ENCODE results near the gene IFITM10.
A peak's percentile ranks its signal among the peaks of the same experiment; 100 is the strongest.

The IFITM10 gene

DNA sequence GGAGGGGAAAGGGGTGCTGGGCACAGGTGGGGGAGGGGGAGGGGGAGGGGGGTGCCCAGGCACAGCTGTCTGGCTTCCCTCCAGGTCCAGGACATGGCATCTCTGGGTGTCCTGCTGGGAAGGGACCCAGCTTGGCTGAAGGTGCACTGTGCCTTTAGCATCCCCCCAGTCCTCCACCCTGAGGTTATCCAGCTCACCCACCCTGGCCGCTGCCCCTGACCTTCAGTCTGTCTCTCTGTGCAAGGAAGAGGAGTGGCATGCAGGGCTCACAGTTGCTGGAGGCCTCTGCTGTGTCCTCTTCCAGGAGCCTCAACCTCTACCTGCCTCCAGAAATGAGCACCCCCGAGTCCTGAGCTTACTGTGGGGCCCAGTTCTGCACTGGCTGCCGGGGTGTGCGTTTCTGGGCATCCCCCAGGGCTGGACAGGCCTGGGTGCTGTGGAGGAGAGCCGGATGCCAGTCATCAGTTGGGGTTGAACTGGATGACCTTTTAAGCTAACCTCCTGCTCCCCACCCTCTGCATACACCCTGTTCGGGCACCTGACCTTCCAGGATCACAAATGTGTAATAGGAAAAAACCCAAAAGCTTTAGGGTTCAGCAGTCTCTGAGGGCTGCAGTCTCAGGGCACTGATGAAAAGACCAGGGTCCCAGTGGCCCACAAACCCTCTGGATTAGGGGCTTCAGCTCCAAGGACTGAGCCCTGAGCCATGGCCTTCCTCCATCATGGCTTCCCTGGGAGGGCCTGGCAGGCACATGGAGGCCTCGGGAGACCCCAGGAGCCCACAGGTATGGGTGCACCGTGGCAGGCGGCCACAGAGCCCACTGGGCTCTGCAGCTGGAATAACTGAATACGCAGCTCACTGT is 23.0 kb upstream of the IFITM10 start:
- peaks cover 19% of the 10 kb centered on the region; the same call in 1 of the 2 replicates for H3K27me3 ChIP-seq (ENCODE audit: low read depth, low read length)
- H3K79me2 ChIP-seq (ENCODE audit: low read length), result no peaks in the 10 kb centered on the region
- H2AFZ ChIP-seq (ENCODE audit: low read depth, low read length), result no peak overlapping the region
- H3K9me3 ChIP-seq (ENCODE audit: insufficient read depth, low read length), result no peaks in the 10 kb centered on the region
- no peaks in the 10 kb centered on the region for H4K20me1 ChIP-seq (ENCODE audit: insufficient read depth, low read length)
- H3K4me1 ChIP-seq (ENCODE audit: low read length), result peaks cover 9% of the 10 kb centered on the region
- no peak overlapping the region for H3K4me3 ChIP-seq (ENCODE audit: low read length)
- H3K27ac ChIP-seq (ENCODE audit: low read length), result no peak overlapping the region
- TF ChIP-seq EZH2phosphoT487 (IDR thresholded peaks at IDR 0.05; ENCODE audit: low read depth), result no peak
- TF ChIP-seq, protein P1, sequence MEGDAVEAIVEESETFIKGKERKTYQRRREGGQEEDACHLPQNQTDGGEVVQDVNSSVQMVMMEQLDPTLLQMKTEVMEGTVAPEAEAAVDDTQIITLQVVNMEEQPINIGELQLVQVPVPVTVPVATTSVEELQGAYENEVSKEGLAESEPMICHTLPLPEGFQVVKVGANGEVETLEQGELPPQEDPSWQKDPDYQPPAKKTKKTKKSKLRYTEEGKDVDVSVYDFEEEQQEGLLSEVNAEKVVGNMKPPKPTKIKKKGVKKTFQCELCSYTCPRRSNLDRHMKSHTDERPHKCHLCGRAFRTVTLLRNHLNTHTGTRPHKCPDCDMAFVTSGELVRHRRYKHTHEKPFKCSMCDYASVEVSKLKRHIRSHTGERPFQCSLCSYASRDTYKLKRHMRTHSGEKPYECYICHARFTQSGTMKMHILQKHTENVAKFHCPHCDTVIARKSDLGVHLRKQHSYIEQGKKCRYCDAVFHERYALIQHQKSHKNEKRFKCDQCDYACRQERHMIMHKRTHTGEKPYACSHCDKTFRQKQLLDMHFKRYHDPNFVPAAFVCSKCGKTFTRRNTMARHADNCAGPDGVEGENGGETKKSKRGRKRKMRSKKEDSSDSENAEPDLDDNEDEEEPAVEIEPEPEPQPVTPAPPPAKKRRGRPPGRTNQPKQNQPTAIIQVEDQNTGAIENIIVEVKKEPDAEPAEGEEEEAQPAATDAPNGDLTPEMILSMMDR (IDR thresholded peaks at IDR 0.05; ENCODE audit: low read depth, low read length), result no peak
- H3K9ac ChIP-seq (ENCODE audit: low read length), result no peak overlapping the region
- no peak overlapping the region for H3K4me2 ChIP-seq (ENCODE audit: low read length)
- H3K36me3 ChIP-seq (replicated peaks; ENCODE audit: low read depth, low read length), result no peaks in the 10 kb centered on the region

GRCh38 chr11:1772270-1773130 is 22.1 kb upstream of the IFITM10 start:
- H2AFZ ChIP-seq (ENCODE audit: low read depth, low read length), result no peak overlapping the region
- peak overlapping the region; percentile 45 for H3K4me2 ChIP-seq (ENCODE audit: low read length)
- H3K27ac ChIP-seq (ENCODE audit: low read length), result no peak overlapping the region

DNA sequence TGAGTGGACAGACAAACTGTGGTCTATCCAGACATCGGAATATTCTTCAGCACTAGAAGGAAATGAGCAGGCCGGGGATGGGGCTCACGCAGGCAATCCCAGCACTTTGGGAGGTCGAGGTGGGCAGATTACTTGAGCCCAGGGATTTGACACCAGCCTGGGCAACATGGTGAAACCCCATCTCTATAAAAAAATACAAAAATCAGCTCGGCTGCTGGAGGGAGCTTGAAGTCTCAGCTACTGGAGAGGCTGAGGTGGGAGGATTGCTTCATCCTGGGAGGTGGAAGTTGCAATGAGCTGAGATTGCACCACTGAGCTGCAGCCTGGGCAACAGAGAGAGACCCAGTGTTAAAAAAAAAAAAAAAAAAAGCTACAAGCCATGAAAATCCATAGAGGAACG is 21.3 kb upstream of the IFITM10 start:
- H3K79me2 ChIP-seq (ENCODE audit: low read length), result no peaks in the 10 kb centered on the region
- peaks cover 16% of the 10 kb centered on the region; the same call in 1 of the 2 replicates for H3K27me3 ChIP-seq (ENCODE audit: low read depth, low read length)
- H3K9ac ChIP-seq (ENCODE audit: low read length), result no peak overlapping the region
- no peaks in the 10 kb centered on the region for H3K36me3 ChIP-seq (replicated peaks; ENCODE audit: low read depth, low read length)
- TF ChIP-seq EZH2phosphoT487 (IDR thresholded peaks at IDR 0.05; ENCODE audit: low read depth), result no peak
- TF ChIP-seq, protein P1 (IDR thresholded peaks at IDR 0.05; ENCODE audit: low read depth, low read length), result no peak
- no peaks in the 10 kb centered on the region for H3K9me3 ChIP-seq (ENCODE audit: insufficient read depth, low read length)
- no peak overlapping the region for H3K4me3 ChIP-seq (ENCODE audit: low read length)
- no peaks in the 10 kb centered on the region for H4K20me1 ChIP-seq (ENCODE audit: insufficient read depth, low read length)
- H3K4me2 ChIP-seq (ENCODE audit: low read length), result no peak overlapping the region
- H3K4me1 ChIP-seq (ENCODE audit: low read length), result peaks cover 17% of the 10 kb centered on the region
- no peak overlapping the region for H2AFZ ChIP-seq (ENCODE audit: low read depth, low read length)
- H3K27ac ChIP-seq (ENCODE audit: low read length), result no peak overlapping the region

More at GRCh38 chr11:1772270-1773130, 22.1 kb upstream of the IFITM10 start:
- Histone ChIP-seq H3K4me3 (ENCODE audit: low read length) (no peak overlapping the region; the same call in 1 of the 2 replicates), H3K9me3 (ENCODE audit: insufficient read depth, low read length) (no peaks in the 10 kb centered on the region), H3K36me3 (replicated peaks; ENCODE audit: low read depth, low read length) (no peaks in the 10 kb centered on the region), H3K4me1 (ENCODE audit: low read length) (peaks cover 17% of the 10 kb centered on the region), H4K20me1 (ENCODE audit: insufficient read depth, low read length) (no peaks in the 10 kb centered on the region), H3K79me2 (ENCODE audit: low read length) (no peaks in the 10 kb centered on the region), H3K9ac (ENCODE audit: low read length) (no peak overlapping the region), H3K27me3 (ENCODE audit: low read depth, low read length) (peaks cover 18% of the 10 kb centered on the region; the same call in 1 of the 2 replicates)
- TF ChIP-seq EZH2phosphoT487 (IDR thresholded peaks at IDR 0.05; ENCODE audit: low read depth), result no peak
- TF ChIP-seq, protein P1 (IDR thresholded peaks at IDR 0.05; ENCODE audit: low read depth, low read length), result no peak

DNA sequence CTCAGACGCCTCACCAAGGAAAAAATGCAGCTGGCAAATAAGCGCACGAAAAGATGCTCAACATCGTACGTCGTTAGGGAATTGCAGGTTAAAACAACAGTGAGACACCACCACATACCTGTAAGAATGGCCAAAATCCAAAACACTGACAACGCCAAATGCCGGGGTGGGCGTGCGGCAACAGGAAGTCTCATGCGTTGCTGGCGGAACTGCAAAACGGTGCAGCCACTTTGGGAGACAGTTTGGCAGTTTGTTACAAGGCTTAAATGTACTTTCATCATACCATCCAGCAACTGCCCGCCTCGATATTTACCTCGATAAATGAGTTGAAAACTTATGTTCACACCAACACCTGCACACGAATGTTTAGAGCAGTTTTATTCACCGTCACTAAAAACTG is 20.9 kb upstream of the IFITM10 start:
- Histone ChIP-seq H4K20me1 (ENCODE audit: insufficient read depth, low read length) (no peaks in the 10 kb centered on the region), H3K27ac (ENCODE audit: low read length) (no peak overlapping the region), H3K27me3 (ENCODE audit: low read depth, low read length) (peaks cover 16% of the 10 kb centered on the region; the same call in 1 of the 2 replicates), H3K4me1 (ENCODE audit: low read length) (peaks cover 17% of the 10 kb centered on the region), H3K9me3 (ENCODE audit: insufficient read depth, low read length) (no peaks in the 10 kb centered on the region), H3K36me3 (replicated peaks; ENCODE audit: low read depth, low read length) (no peaks in the 10 kb centered on the region), H3K79me2 (ENCODE audit: low read length) (no peaks in the 10 kb centered on the region), H3K4me3 (ENCODE audit: low read length) (no peak overlapping the region), H3K9ac (ENCODE audit: low read length) (no peak overlapping the region), H2AFZ (ENCODE audit: low read depth, low read length) (no peak overlapping the region), H3K4me2 (ENCODE audit: low read length) (no peak overlapping the region)
- TF ChIP-seq EZH2phosphoT487 (IDR thresholded peaks at IDR 0.05; ENCODE audit: low read depth), result no peak
- TF ChIP-seq, protein P1 (IDR thresholded peaks at IDR 0.05; ENCODE audit: low read depth, low read length), result no peak

Data from OCI-LY3 (cell line).